Tibial nerve (tissue), 4 donors: ENCODE data around the gene TOM1L1. TPM values are rescaled to one million over a fixed set of nuclear protein-coding genes. Genes with fewer than 3 reads are reported as not detected.
A peak's percentile ranks its signal among the peaks of the same experiment; 100 is the strongest.

ENCODE experiments used
- DNase-seq, 2 donors: peaks; one replicate each; pipeline ENCODE4 v3.0.0-alpha.2; 2019; ENCODE audit warnings: low spot score in 2 of 2
- H3K27ac ChIP-seq, 4 donors: fragments of 200-600 bp; sonication (generic) in 3 of 4; one replicate each; pipeline ENCODE4 v1.5.1; 2017 to 2019; ENCODE audit warnings: mild to moderate bottlenecking in 1 of 4
- H3K27me3 ChIP-seq, 2 donors: fragments of 200-600 bp; sonication (generic) in 1 of 2; one replicate each; pipeline versions ENCODE4 v1.5.1 to v1.6.0; 2017 to 2019
- H3K36me3 ChIP-seq, 3 donors: fragments of 200-600 bp; sonication (generic); one replicate each; pipeline ENCODE4 v1.5.1; 2018 to 2019
- H3K4me1 ChIP-seq, 4 donors: fragments of 200-600 bp; sonication (generic) in 3 of 4; one replicate each; pipeline ENCODE4 v1.5.1; 2017 to 2019
- H3K4me3 ChIP-seq, 4 donors: fragments of 200-600 bp; sonication (generic) in 3 of 4; one replicate each; pipeline ENCODE4 v1.5.1; 2017 to 2019; ENCODE audit warnings: mild to moderate bottlenecking in 1 of 4, moderate library complexity in 1 of 4
- H3K9me3 ChIP-seq, 4 donors: fragments of 200-600 bp; sonication (generic) in 3 of 4; one replicate each; pipeline ENCODE4 v1.5.1; 2017 to 2019
- CTCF ChIP-seq, 5 experiments: fragments of 200-600 bp in 3 of 5; fragments of 450-650 bp in 2 of 5; sonication (generic) in 3 of 5; IDR thresholded peaks; one replicate each; pipeline ENCODE4 v1.5.1; 2016 to 2019; ENCODE audit warnings: antibody characterized with exemption in 5 of 5, mild to moderate bottlenecking in 3 of 5, moderate library complexity in 2 of 5
- EP300 ChIP-seq, 2 donors: sonication (generic); formaldehyde crosslinking; IDR thresholded peaks; one replicate each; pipeline ENCODE4 v1.6.1; 2017; ENCODE audit warnings: antibody characterized with exemption in 2 of 2, mild to moderate bottlenecking in 1 of 2
- POLR2A ChIP-seq, 2 donors: fragments of 450-650 bp; IDR thresholded peaks; one replicate each; pipeline ENCODE4 v1.6.1; 2017; ENCODE audit warnings: antibody characterized with exemption in 2 of 2, mild to moderate bottlenecking in 2 of 2, moderate library complexity in 2 of 2
- WGBS, 2 donors: methylation state at CpG; one replicate each; pipeline ENCODE4 v1.1.5; 2018; 5-methylcytosine and 5-hydroxymethylcytosine counted together
- total RNA-seq, 4 donors: library from RNA; depleted of rRNA; stranded (reverse); fragments of >200 nt; gene quantifications; one replicate each; pipeline ENCODE4 v1.1.0, GENCODE V29; 2016

TOM1L1 gene
- total RNA-seq, 4 donors from 2014 or later = 8.6 to 27.4 (median 17.1) TPM

- Histone ChIP-seq H3K27me3 (no peaks in the 10 kb centered on the region), H3K27ac (peak within 1 kb of the TSS; percentile 37 to 91 (median 88)), H3K9me3 (no peaks in the 10 kb centered on the region), H3K4me3 (peak within 1 kb of the TSS; percentile 74 to 94 (median 87)), H3K36me3 (peaks cover 0 to 12% (median 0%) of the 10 kb centered on the region in 3 donors), H3K4me1 (peaks cover 0 to 34% (median 12%) of the 10 kb centered on the region in 4 donors)
- WGBS, 2 donors = 1% methylated on average over 46 to 51 of the region's 57 CpGs
- DNase-seq = peak; percentile 89 to 90
- TF ChIP-seq CTCF (IDR thresholded peaks at IDR 0.05) (peak in 4 of 5 experiments; percentile 8 to 44 (median 20)), EP300 (IDR thresholded peaks at IDR 0.05) (peak; percentile 77 to 87), POLR2A (IDR thresholded peaks at IDR 0.05) (peak; percentile 72 to 74)
Observed at GRCh38 chr17:54968262-54968987, 67.8 kb downstream of the TOM1L1 start, which contains the start of the genes COX11 and STXBP4. Gene COX11 (minus strand): TSS chr17:54968654. CDS start chr17:54968646, 8 bp downstream. Gene STXBP4 (plus strand): TSS chr17:54968765. CDS start chr17:54986220, 17,455 bp downstream.

GRCh38 chr17:54968988-54969332 lies 68.3 kb downstream of the TOM1L1 start:
- Histone ChIP-seq H3K27ac (peak overlapping the region; percentile 37 to 91 (median 88)), H3K27me3 (no peaks in the 10 kb centered on the region), H3K9me3 (no peaks in the 10 kb centered on the region), H3K4me1 (peaks cover 0 to 34% (median 12%) of the 10 kb centered on the region in 4 donors), H3K4me3 (peak overlapping the region; percentile 74 to 94 (median 87)), H3K36me3 (peaks cover 0 to 7% (median 0%) of the 10 kb centered on the region in 3 donors)
- DNase-seq = no peak
- TF ChIP-seq CTCF (IDR thresholded peaks at IDR 0.05) = no peak
- no peak for TF ChIP-seq POLR2A (IDR thresholded peaks at IDR 0.05)
- TF ChIP-seq EP300 (IDR thresholded peaks at IDR 0.05) = no peak
- WGBS, 2 donors = 0 to 1% methylated on average over 13 of the region's 13 CpGs

- no peak for DNase-seq
- TF ChIP-seq POLR2A (IDR thresholded peaks at IDR 0.05) (no peak), EP300 (IDR thresholded peaks at IDR 0.05) (no peak), CTCF (IDR thresholded peaks at IDR 0.05) (no peak)
Observed at GRCh38 chr17:54969658-54970572, 69.3 kb downstream of the TOM1L1 start.

GRCh38 chr17:54971147-54971546 lies 70.5 kb downstream of the TOM1L1 start:
- no peak for TF ChIP-seq POLR2A (IDR thresholded peaks at IDR 0.05)
- no peak for TF ChIP-seq EP300 (IDR thresholded peaks at IDR 0.05)
- no peak for TF ChIP-seq CTCF (IDR thresholded peaks at IDR 0.05)

More at GRCh38 chr17:54969658-54970572, 69.3 kb downstream of the TOM1L1 start:
- Histone ChIP-seq H3K27ac (peak overlapping the region in 3 of 4 donors; percentile 87 to 91 (median 89)), H3K36me3 (peaks cover 0 to 7% (median 0%) of the 10 kb centered on the region in 3 donors), H3K27me3 (no peaks in the 10 kb centered on the region), H3K4me3 (peak overlapping the region in 3 of 4 donors; percentile 74 to 94 (median 90)), H3K4me1 (peaks cover 0 to 37% (median 12%) of the 10 kb centered on the region in 4 donors), H3K9me3 (no peaks in the 10 kb centered on the region)
- WGBS, 2 donors = 38 to 45% methylated on average over 7 of the region's 7 CpGs

More at GRCh38 chr17:54971147-54971546, 70.5 kb downstream of the TOM1L1 start:
- H3K4me1 ChIP-seq = peaks cover 0 to 29% (median 12%) of the 10 kb centered on the region in 4 donors
- no peaks in the 10 kb centered on the region for H3K9me3 ChIP-seq
- H3K27ac ChIP-seq = no peak overlapping the region
- H3K27me3 ChIP-seq = no peaks in the 10 kb centered on the region
- H3K36me3 ChIP-seq = no peaks in the 10 kb centered on the region
- H3K4me3 ChIP-seq = no peak overlapping the region
- DNase-seq = no peak
